Testis (tissue), 3 donors: Measurements from ENCODE around the gene HK1. TPM values are rescaled to one million over a fixed set of nuclear protein-coding genes. Genes with fewer than 3 reads are reported as not detected.

Experiments used
- DNase-seq: peaks from one replicate; pipeline ENCODE4 v3.0.0-alpha.2; 2019
- H3K27ac ChIP-seq, 2 donors: fragments of 200-600 bp; sonication (generic); one replicate each; pipeline ENCODE4 v1.5.1; 2019
- H3K27me3 ChIP-seq: fragments of 200-600 bp; sonication (generic); one replicate; pipeline ENCODE4 v1.5.1; 2019
- H3K36me3 ChIP-seq: fragments of 200-600 bp; sonication (generic); one replicate; pipeline ENCODE4 v1.5.1; 2017; ENCODE audit warnings: low read depth; ENCODE audit errors: missing control alignments
- H3K4me1 ChIP-seq: fragments of 200-600 bp; sonication (generic); one replicate; pipeline ENCODE4 v1.5.1; 2019
- H3K4me3 ChIP-seq, 2 donors: fragments of 200-600 bp; sonication (generic); one replicate each; pipeline ENCODE4 v1.5.1; 2017 to 2019
- H3K9me3 ChIP-seq: fragments of 200-600 bp; sonication (generic); one replicate; pipeline ENCODE4 v1.5.1; 2017
- CTCF ChIP-seq, 3 experiments: fragments of 450-650 bp in 2 of 3; fragments of 200-600 bp in 1 of 3; sonication (generic) in 1 of 3; IDR thresholded peaks; one replicate each; pipeline ENCODE4 v1.5.1; 2016 to 2019; ENCODE audit warnings: antibody characterized with exemption in 3 of 3, mild to moderate bottlenecking in 2 of 3, moderate library complexity in 1 of 3
- POLR2A ChIP-seq: fragments of 450-650 bp; IDR thresholded peaks from one replicate; pipeline ENCODE4 v1.6.1; 2017; ENCODE audit warnings: antibody characterized with exemption, mild to moderate bottlenecking, moderate library complexity
- WGBS, 2 donors: methylation state at CpG; one replicate each; pipeline ENCODE4 v1.1.5; 2018; 5-methylcytosine and 5-hydroxymethylcytosine counted together
- intact Hi-C: fragments of 100-400 bp; cut with DNase I; formaldehyde crosslinking; loops from one replicate; pipeline ENCODE4 v1.15.1; 2023; ENCODE audit warnings: low total_unique reads
- polyA plus RNA-seq: library from polyadenylated mRNA; stranded (reverse); fragments of 350-450 nt; fragmentation: Illumina TruSeq; extraction: RNeasy Lipid Tissue Mini Kit (QIAGEN cat#74804); gene quantifications from one replicate; pipeline ENCODE4 v1.2.3, GENCODE V29; 2014; ENCODE audit warnings: low read depth, low replicate concordance; ENCODE audit not compliant: insufficient read depth
- total RNA-seq, 2 donors: library from RNA; depleted of rRNA; stranded (reverse); fragments of >200 nt; gene quantifications; one replicate each; pipeline ENCODE4 v1.2.3, GENCODE V29; 2016

The HK1 gene
- total and polyA plus RNA-seq, 3 donors from 2014 or later, result 62.3 to 179 (median 143) TPM

GRCh38 chr10:69348816-69349541 is 70.7 kb downstream of the HK1 start:
- intact Hi-C loops, result no loop called here
- Histone ChIP-seq H3K36me3 (no peaks in the 10 kb centered on the region), H3K4me3 (no peak overlapping the region), H3K27me3 (no peaks in the 10 kb centered on the region), H3K27ac (no peak overlapping the region), H3K4me1 (peaks cover 8% of the 10 kb centered on the region), H3K9me3 (no peaks in the 10 kb centered on the region)
- TF ChIP-seq POLR2A (no peak), CTCF (IDR thresholded peaks at IDR 0.05) (no peak)
- no peak for DNase-seq
- WGBS, 2 donors, result 82 to 86% methylated on average over 10 of the region's 10 CpGs

- TF ChIP-seq POLR2A, result no peak
- no peak for TF ChIP-seq CTCF (IDR thresholded peaks at IDR 0.05)
- no peak overlapping the region for H3K27ac ChIP-seq
- DNase-seq, result no peak
- peaks cover 8% of the 10 kb centered on the region for H3K4me1 ChIP-seq
- intact Hi-C loops, result no loop called here
- no peaks in the 10 kb centered on the region for H3K36me3 ChIP-seq
- 85 to 94% methylated on average over 3 of the region's 3 CpGs for WGBS, 2 donors
- no peaks in the 10 kb centered on the region for H3K9me3 ChIP-seq
- no peak overlapping the region for H3K4me3 ChIP-seq
- no peaks in the 10 kb centered on the region for H3K27me3 ChIP-seq
Measured at GRCh38 chr10:69349542-69349888, 71.2 kb downstream of the HK1 start.

GRCh38 chr10:69351589-69351988 is 73.3 kb downstream of the HK1 start:
- H3K4me3 ChIP-seq, result no peak overlapping the region
- H3K4me1 ChIP-seq, result no peaks in the 10 kb centered on the region
- no peaks in the 10 kb centered on the region for H3K27me3 ChIP-seq
- DNase-seq, result no peak
- WGBS, 2 donors, result 77 to 96% methylated on average over 4 of the region's 4 CpGs
- no peak for TF ChIP-seq POLR2A
- TF ChIP-seq CTCF (IDR thresholded peaks at IDR 0.05), result no peak
- intact Hi-C loops, result no loop called here
- no peak overlapping the region for H3K27ac ChIP-seq
- no peaks in the 10 kb centered on the region for H3K36me3 ChIP-seq
- H3K9me3 ChIP-seq, result no peaks in the 10 kb centered on the region

- TF ChIP-seq CTCF (IDR thresholded peaks at IDR 0.05) (no peak), POLR2A (no peak)
- H3K4me1 ChIP-seq, result no peaks in the 10 kb centered on the region
- H3K27ac ChIP-seq, result no peak overlapping the region
- intact Hi-C loops, result no loop called here
- H3K36me3 ChIP-seq, result no peaks in the 10 kb centered on the region
- WGBS, 2 donors, result 93 to 96% methylated on average over 4 of the region's 4 CpGs
- no peaks in the 10 kb centered on the region for H3K27me3 ChIP-seq
- H3K9me3 ChIP-seq, result no peaks in the 10 kb centered on the region
- no peak for DNase-seq
- no peak overlapping the region for H3K4me3 ChIP-seq
Measured at GRCh38 chr10:69352569-69353264, 74.4 kb downstream of the HK1 start.
